Tracheal epithelial cell (primary cell): ENCODE measurements around the gene LRRN1. TPM values are rescaled to one million over a fixed set of nuclear protein-coding genes. Genes with fewer than 3 reads are reported as not detected.

ENCODE experiments used
- total RNA-seq: library from RNA; depleted of rRNA; stranded (reverse); fragments of >200 nt; gene quantifications from 2 replicates; pipeline ENCODE4 v1.2.1, GENCODE V29; 2014

Gene LRRN1
- total RNA-seq = under 0.01 and 0.72 TPM in 2 replicates

DNA sequence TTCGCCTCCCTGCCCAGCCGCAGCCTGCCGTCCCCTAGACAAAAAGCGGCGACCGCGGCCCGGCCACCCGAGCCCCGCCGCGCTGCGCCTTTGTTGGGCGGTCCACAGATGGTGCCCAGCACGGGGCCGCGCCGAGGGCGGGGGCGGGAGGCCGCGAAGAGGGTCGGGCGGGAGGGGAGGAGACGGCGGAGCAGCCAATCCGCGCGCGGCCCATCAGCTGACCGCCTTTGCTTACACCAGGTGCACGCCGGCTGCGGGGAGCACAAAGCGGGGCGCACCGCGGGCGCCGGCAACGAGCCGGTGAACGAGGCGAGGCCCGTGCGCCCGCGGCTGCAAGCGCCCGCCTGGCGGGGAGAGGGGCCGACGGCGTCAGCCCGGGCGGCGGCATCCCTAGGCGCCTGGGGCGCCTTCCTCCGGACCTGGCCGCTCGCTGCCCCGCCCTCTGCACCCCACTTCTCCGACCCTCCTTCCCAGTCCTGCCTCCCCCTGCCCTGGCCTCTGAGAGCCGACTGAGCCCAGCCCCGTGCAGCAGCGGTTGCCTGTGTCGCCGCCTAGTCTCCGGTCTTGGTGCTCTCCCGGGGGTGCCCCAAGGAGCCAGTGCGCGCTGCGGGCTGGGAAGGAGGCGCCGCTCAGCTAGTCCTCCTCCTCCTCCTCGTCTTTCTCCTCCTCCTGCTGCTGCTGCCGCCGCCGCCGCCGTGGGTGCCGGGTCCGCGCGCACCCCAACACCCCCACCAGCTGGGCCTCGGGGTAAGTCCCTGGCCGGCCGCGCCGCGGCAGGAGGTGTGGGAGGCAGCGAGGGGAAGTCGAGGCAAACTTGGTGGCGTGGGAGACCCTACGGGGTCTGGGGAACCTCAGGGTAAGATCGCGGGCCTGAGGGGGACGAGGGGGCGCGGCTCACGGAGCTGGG, at the start of gene LRRN1:
TSS of gene LRRN1 (plus strand) at position 259 of the 907 bp plus-strand sequence. CDS start 45,211 bp downstream, outside the sequence.

